KBM-7 (cell line): Measurements from ENCODE around the gene SGPL1.
"Not testable (repeated sequence)": the region's sequence is repeated elsewhere in the genome, so short reads cannot be mapped to it uniquely, and the experiment has no call there.

Source experiments
- DNase-seq: peaks from one replicate; pipeline ENCODE4 v3.0.0-alpha.2; 2015
- in situ Hi-C: fragments of 300-500 bp; cut with MboI; formaldehyde crosslinking; loops from 2 replicates; pipeline ENCODE4 v1.14.3; 2020; ENCODE audit warnings: low sequenced_read_pairs, low pct_unique_long_range_greater_than_20kb, mixed read lengths

SGPL1 gene

GRCh38 chr10:70910486-70911341 lies 95.0 kb downstream of the SGPL1 start:
- in situ Hi-C loops = loop anchor here (10.0 to 25.0 kb wide), 2 partner anchors 302 to 374 kb away; partner anchors contain the start of gene UNC5B
- no peak for DNase-seq

GRCh38 chr10:70911386-70911785 lies 95.6 kb downstream of the SGPL1 start:
- DNase-seq = no peak
- in situ Hi-C loops = loop anchor here (10.0 to 25.0 kb wide), 2 partner anchors 301 to 373 kb away; partner anchors contain the start of gene UNC5B

GRCh38 chr10:70912556-70912955 lies 96.8 kb downstream of the SGPL1 start:
- DNase-seq = no peak
- in situ Hi-C loops = loop anchor here (10.0 to 25.0 kb wide), 2 partner anchors 300 to 372 kb away; partner anchors contain the start of gene UNC5B

- in situ Hi-C loops = loop anchor here (10.0 to 25.0 kb wide), 2 partner anchors 299 to 371 kb away; partner anchors contain the start of gene UNC5B
- no peak for DNase-seq
Measured at GRCh38 chr10:70913191-70913892, 97.6 kb downstream of the SGPL1 start.

- in situ Hi-C loops = loop anchor here (10.0 to 25.0 kb wide), 2 partner anchors 298 to 371 kb away; partner anchors contain the start of gene UNC5B
Measured at GRCh38 chr10:70913893-70914240, 98.1 kb downstream of the SGPL1 start.

GRCh38 chr10:70914316-70914864 lies 98.6 kb downstream of the SGPL1 start:
- in situ Hi-C loops = loop anchor here (10.0 to 25.0 kb wide), 2 partner anchors 298 to 370 kb away; partner anchors contain the start of gene UNC5B
- DNase-seq = no peak

More at GRCh38 chr10:70913893-70914240, 98.1 kb downstream of the SGPL1 start:
- no peak for DNase-seq

GRCh38 chr10:70915206-70915605 lies 99.5 kb downstream of the SGPL1 start:
- DNase-seq = no peak
- in situ Hi-C loops = loop anchor here (10.0 to 25.0 kb wide), 2 partner anchors 297 to 370 kb away; partner anchors contain the start of gene UNC5B

- no peak for DNase-seq
- in situ Hi-C loops = loop anchor here (10.0 to 25.0 kb wide), 2 partner anchors 296 to 369 kb away; partner anchors contain the start of gene UNC5B
Measured at GRCh38 chr10:70915806-70916205, 100.1 kb downstream of the SGPL1 start.

GRCh38 chr10:70916241-70916640 lies 100.5 kb downstream of the SGPL1 start:
- no peak for DNase-seq
- in situ Hi-C loops = loop anchor here (10.0 to 25.0 kb wide), 2 partner anchors 296 to 369 kb away; partner anchors contain the start of gene UNC5B

- no peak for DNase-seq
- in situ Hi-C loops = loop anchor here (10.0 to 25.0 kb wide), 2 partner anchors 295 to 368 kb away; partner anchors contain the start of gene UNC5B
Measured at GRCh38 chr10:70917226-70917625, 101.5 kb downstream of the SGPL1 start.

GRCh38 chr10:70917635-70918034 lies 101.9 kb downstream of the SGPL1 start:
- in situ Hi-C loops = loop anchor here (10.0 to 25.0 kb wide), 2 partner anchors 295 to 367 kb away; partner anchors contain the start of gene UNC5B
- DNase-seq = no peak

GRCh38 chr10:70918851-70919530 lies 103.2 kb downstream of the SGPL1 start:
- DNase-seq = no peak
- in situ Hi-C loops = loop anchor here (10.0 to 25.0 kb wide), 2 partner anchors 293 to 366 kb away; partner anchors contain the start of gene UNC5B

- in situ Hi-C loops = loop anchor here (10.0 to 25.0 kb wide), 2 partner anchors 292 to 365 kb away; partner anchors contain the start of gene UNC5B
- not testable (repeated sequence) for DNase-seq
Measured at GRCh38 chr10:70919906-70920305, 104.2 kb downstream of the SGPL1 start.

- no peak for DNase-seq
- in situ Hi-C loops = loop anchor here (25.0 kb wide), 1 partner anchor 292 kb away; the partner anchor contains the start of gene UNC5B
Measured at GRCh38 chr10:70920519-70920918, 104.8 kb downstream of the SGPL1 start.

GRCh38 chr10:70921285-70921684 lies 105.5 kb downstream of the SGPL1 start:
- in situ Hi-C loops = loop anchor here (25.0 kb wide), 1 partner anchor 291 kb away; the partner anchor contains the start of gene UNC5B
- no peak for DNase-seq

GRCh38 chr10:70923696-70924095 lies 107.9 kb downstream of the SGPL1 start:
- DNase-seq = no peak
- in situ Hi-C loops = loop anchor here (25.0 kb wide), 1 partner anchor 289 kb away; the partner anchor contains the start of gene UNC5B

- DNase-seq = peak; percentile 47
- in situ Hi-C loops = no loop called here
Measured at GRCh38 chr10:70925377-70926225, 109.9 kb downstream of the SGPL1 start.
